Nephron (organoid): ENCODE measurements around the gene HOXB9.

ENCODE experiments used
- H3K27ac Mint-ChIP-seq, 3 experiments: 2 replicates each; pipeline ENCODE4 v1.8.0; 2020; ENCODE audit warnings: mixed read lengths in 3 of 3, mild to moderate bottlenecking in 2 of 3, moderate library complexity in 1 of 3
- H3K27me3 Mint-ChIP-seq: 2 replicates; pipeline ENCODE4 v1.8.0; 2021; ENCODE audit warnings: low read depth, mild to moderate bottlenecking, moderate library complexity, mixed read lengths
- H3K36me3 Mint-ChIP-seq: 2 replicates; pipeline ENCODE4 v1.8.0; 2020; ENCODE audit warnings: low read depth, mixed read lengths
- H3K4me1 Mint-ChIP-seq: 2 replicates; pipeline ENCODE4 v1.8.0; 2020; ENCODE audit warnings: mixed read lengths
- H3K4me3 Mint-ChIP-seq, 3 experiments: 2 replicates each; pipeline ENCODE4 v1.8.0; 2020; ENCODE audit warnings: mild to moderate bottlenecking in 3 of 3, mixed read lengths in 3 of 3, moderate library complexity in 2 of 3
- H3K9me3 Mint-ChIP-seq: 2 replicates; pipeline ENCODE4 v1.8.0; 2020; ENCODE audit warnings: mixed read lengths
- CTCF ChIP-seq, 3 experiments: fragments of 200-600 bp; sonication (generic); IDR thresholded peaks; one replicate each; pipeline ENCODE4 v1.5.0; 2021; ENCODE audit warnings: antibody characterized with exemption in 3 of 3; ENCODE audit not compliant: unreplicated experiment in 3 of 3

Gene HOXB9

GRCh38 chr17:48630925-48631692, 5.0 kb upstream of the HOXB9 start:
- TF ChIP-seq CTCF (IDR thresholded peaks at IDR 0.05; ENCODE audit: unreplicated experiment in 3 of 3), result no peak
- Mint-ChIP-seq H3K9me3 (peaks cover 3% of the 10 kb centered on the region), H3K36me3 (no peaks in the 10 kb centered on the region), H3K27ac (no peak overlapping the region), H3K4me3 (peak overlapping the region; percentile 43 to 72 (median 60)), H3K27me3 (peaks cover 100% of the 10 kb centered on the region), H3K4me1 (peaks cover 23% of the 10 kb centered on the region)

- H3K36me3 Mint-ChIP-seq, result no peaks in the 10 kb centered on the region
- H3K9me3 Mint-ChIP-seq, result peaks cover 3% of the 10 kb centered on the region
- no peak overlapping the region for H3K27ac Mint-ChIP-seq
- no peak for TF ChIP-seq CTCF (IDR thresholded peaks at IDR 0.05; ENCODE audit: unreplicated experiment in 3 of 3)
- peaks cover 28% of the 10 kb centered on the region for H3K4me1 Mint-ChIP-seq
- peak overlapping the region in 2 of 3 experiments; percentile 33 to 68 for H3K4me3 Mint-ChIP-seq
- H3K27me3 Mint-ChIP-seq, result peaks cover 100% of the 10 kb centered on the region
Observed at GRCh38 chr17:48630009-48630924, 4.1 kb upstream of the HOXB9 start.

- Mint-ChIP-seq H3K4me3 (peak overlapping the region; percentile 27 to 75 (median 70)), H3K27me3 (peaks cover 100% of the 10 kb centered on the region)
Observed at GRCh38 chr17:48629411-48629759, 3.2 kb upstream of the HOXB9 start.

GRCh38 chr17:48628649-48629410, 2.7 kb upstream of the HOXB9 start:
- Mint-ChIP-seq H3K4me3 (peak overlapping the region; percentile 66 to 75 (median 70)), H3K27me3 (peaks cover 100% of the 10 kb centered on the region), H3K36me3 (no peaks in the 10 kb centered on the region), H3K27ac (peak overlapping the region in 1 of 3 experiments; percentile 21), H3K9me3 (peaks cover 3% of the 10 kb centered on the region), H3K4me1 (peaks cover 32% of the 10 kb centered on the region)
- no peak for TF ChIP-seq CTCF (IDR thresholded peaks at IDR 0.05; ENCODE audit: unreplicated experiment in 3 of 3)

More at GRCh38 chr17:48629411-48629759, 3.2 kb upstream of the HOXB9 start:
- peaks cover 29% of the 10 kb centered on the region for H3K4me1 Mint-ChIP-seq
- TF ChIP-seq CTCF (IDR thresholded peaks at IDR 0.05; ENCODE audit: unreplicated experiment in 3 of 3), result no peak
- H3K36me3 Mint-ChIP-seq, result no peaks in the 10 kb centered on the region
- H3K9me3 Mint-ChIP-seq, result peaks cover 3% of the 10 kb centered on the region
- H3K27ac Mint-ChIP-seq, result no peak overlapping the region

GRCh38 chr17:48627623-48628521, 1.7 kb upstream of the HOXB9 start:
- H3K4me3 Mint-ChIP-seq, result peak overlapping the region; percentile 66 to 75 (median 70)
- peak overlapping the region in 1 of 3 experiments; percentile 35 for H3K27ac Mint-ChIP-seq
- H3K27me3 Mint-ChIP-seq, result peaks cover 100% of the 10 kb centered on the region
- H3K36me3 Mint-ChIP-seq, result no peaks in the 10 kb centered on the region
- peaks cover 2% of the 10 kb centered on the region for H3K9me3 Mint-ChIP-seq
- H3K4me1 Mint-ChIP-seq, result peaks cover 30% of the 10 kb centered on the region
- TF ChIP-seq CTCF (IDR thresholded peaks at IDR 0.05; ENCODE audit: unreplicated experiment in 3 of 3), result no peak
